Ecto neural progenitor cell (in vitro differentiated cells): ENCODE measurements around the gene ZNF790.

Experiments
- DNase-seq: peaks from one replicate; pipeline ENCODE4 v3.0.0-alpha.2; 2018; ENCODE audit warnings: low spot score

Gene ZNF790

GRCh38 chr19:36772311-36773222 lies 65.6 kb downstream of the ZNF790 start, which contains the start of gene ZNF850:
Gene ZNF850 (minus strand): TSS chr19:36772807. CDS start chr19:36762606, 10,201 bp downstream.
- peak; percentile 93 for DNase-seq

- peak; percentile 59 for DNase-seq
These were observed 66.6 kb downstream of the ZNF790 start for GRCh38 chr19:36771261-36772231.
